Stimulated activated naive CD4-positive, alpha-beta T cell treated with Interleukin-2 at 50 U/mL for 16 hours (primary cell): ENCODE results near the gene RBFOX2.
"Not testable (repeated sequence)": the region's sequence is repeated elsewhere in the genome, so short reads cannot be mapped to it uniquely, and the experiment has no call there.

Source experiments
- DNase-seq: peaks from one replicate; lab custom pipeline; 2025; lab: John Stamatoyannopoulos, UW

Gene RBFOX2

GRCh38 chr22:36008565-36008964, 20.1 kb downstream of the RBFOX2 start:
- DNase-seq, result no peak

- no peak for DNase-seq
Measured at GRCh38 chr22:36008131-36008530, 20.5 kb downstream of the RBFOX2 start.

GRCh38 chr22:36003972-36004674, 24.5 kb downstream of the RBFOX2 start:
- no peak for DNase-seq

- DNase-seq, result no peak
Measured at GRCh38 chr22:36002718-36003260, 25.8 kb downstream of the RBFOX2 start.

DNA sequence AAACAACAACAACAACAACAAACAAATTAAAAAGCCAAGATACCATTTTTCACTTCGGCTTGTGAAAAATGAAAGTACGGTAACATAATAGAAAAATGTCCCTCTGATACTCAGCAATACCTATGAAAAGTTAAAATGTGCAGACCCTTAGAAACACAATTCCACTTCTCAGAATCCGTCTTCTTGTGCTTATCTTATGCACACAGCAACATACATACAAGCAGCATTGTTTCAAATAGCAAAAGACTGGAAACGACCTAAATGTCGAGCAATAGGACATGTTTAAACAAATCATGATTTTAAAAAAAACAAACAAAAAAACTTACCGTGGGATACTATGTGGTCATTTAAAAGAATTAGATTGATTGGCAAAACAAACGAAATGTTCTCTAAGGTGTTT, 26.5 kb downstream of the RBFOX2 start:
- no peak for DNase-seq

DNA sequence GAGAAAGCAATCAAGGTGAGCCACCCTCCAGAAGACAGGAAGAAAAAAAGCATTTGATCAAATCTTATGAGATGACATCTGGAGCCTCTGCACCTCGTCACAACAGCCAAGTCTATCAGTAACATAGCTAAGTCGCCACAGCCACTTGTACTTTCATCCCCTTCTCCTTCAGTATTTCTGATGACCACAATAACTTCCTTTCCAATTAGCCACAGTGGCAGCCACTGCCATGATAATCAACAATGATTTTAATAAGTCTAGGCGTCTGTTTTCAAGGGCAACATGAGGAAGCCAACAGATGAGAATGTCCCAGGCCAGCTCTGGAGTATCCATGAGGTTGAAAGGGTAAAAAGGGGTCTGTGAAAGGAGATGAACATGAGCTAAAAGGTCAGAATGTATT, 29.9 kb downstream of the RBFOX2 start:
- DNase-seq, result no peak

DNA sequence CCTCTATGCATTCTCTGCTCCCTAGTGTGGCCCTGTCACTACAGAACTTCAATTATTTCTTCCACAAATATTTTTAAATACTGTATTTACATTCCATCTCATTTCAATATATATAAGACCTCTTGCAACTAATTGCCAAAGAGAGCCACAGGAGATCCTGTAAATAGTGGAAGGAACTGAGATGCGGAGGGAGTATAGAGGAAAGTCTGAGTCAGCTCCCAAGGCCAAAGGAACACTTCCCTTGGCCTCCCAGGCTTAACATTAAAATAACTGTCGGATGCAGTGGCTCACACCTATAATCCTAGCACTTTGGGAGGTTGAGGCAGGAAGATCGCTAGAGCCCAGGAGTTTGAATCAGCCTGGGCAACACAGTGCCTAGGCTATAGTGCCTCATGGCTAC, 31.2 kb downstream of the RBFOX2 start:
- DNase-seq, result no peak

DNA sequence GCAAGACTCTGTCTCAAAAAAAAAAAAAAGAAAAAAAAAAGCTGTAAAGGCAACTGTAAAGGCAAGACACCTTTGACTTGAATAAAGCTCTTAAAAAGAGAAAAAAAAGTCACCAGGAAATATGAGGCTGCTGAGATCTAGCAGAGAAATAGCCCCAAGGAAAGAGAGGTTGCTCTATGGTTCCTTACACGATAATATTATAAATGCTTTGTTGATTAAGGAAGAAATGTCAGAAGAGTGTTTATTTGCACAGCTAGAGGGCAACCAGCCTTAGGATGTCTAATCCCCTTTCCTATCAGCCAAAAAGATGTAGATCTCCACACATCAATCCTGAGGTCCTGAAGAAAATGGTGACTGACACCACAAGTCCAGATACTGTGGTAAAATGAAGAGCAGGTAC, 32.0 kb downstream of the RBFOX2 start:
- DNase-seq, result no peak

- DNase-seq, result no peak
Measured at GRCh38 chr22:35995772-35996171, 32.9 kb downstream of the RBFOX2 start.

DNA sequence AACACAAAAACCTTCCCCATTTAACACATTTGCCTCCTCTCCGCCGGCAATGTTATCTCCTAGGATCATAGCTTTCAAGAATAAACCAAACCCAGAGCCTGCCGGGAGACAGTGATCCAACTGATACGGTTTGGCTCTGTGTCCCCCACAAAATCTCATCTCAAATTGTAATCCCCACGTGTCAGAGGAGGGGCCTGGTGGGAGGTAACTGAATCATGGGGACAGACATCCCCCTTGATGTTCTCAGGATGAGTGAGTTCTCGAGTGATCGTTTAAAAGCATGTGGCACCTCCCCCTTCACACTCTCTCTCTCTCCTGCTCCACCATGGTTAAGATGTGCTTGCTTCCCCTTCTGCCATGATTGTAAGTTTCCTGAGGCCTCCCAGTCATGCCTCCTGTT, 33.3 kb downstream of the RBFOX2 start:
- no peak for DNase-seq

GRCh38 chr22:35993727-35994126, 34.9 kb downstream of the RBFOX2 start:
- DNase-seq, result not testable (repeated sequence)

- no peak for DNase-seq
Measured at GRCh38 chr22:35993048-35993714, 35.4 kb downstream of the RBFOX2 start.

- DNase-seq, result no peak
Measured at GRCh38 chr22:35991168-35991567, 37.5 kb downstream of the RBFOX2 start.

- DNase-seq, result no peak
Measured at GRCh38 chr22:35988030-35988429, 40.6 kb downstream of the RBFOX2 start.

DNA sequence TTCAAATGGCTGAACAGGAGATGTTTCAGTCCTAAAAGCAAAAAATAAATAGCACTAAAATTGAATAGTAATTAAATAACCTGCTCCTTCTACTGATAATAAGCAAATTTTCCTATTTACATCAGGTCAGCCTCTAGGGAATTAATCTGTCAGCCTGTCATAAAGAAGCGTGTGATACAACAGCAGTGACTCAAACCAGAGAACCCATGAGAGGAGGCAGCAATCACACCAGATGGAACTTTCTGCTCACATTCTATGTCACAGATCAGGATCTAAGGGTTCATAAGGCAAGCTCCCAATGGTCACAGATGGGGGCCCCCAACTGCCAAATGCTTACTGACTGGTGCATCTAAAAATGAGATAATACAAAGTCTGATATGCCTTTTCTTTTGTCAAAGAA, 41.1 kb downstream of the RBFOX2 start:
- no peak for DNase-seq

GRCh38 chr22:35986088-35986487, 42.5 kb downstream of the RBFOX2 start:
- no peak for DNase-seq

GRCh38 chr22:35985371-35985770, 43.3 kb downstream of the RBFOX2 start:
- no peak for DNase-seq

DNA sequence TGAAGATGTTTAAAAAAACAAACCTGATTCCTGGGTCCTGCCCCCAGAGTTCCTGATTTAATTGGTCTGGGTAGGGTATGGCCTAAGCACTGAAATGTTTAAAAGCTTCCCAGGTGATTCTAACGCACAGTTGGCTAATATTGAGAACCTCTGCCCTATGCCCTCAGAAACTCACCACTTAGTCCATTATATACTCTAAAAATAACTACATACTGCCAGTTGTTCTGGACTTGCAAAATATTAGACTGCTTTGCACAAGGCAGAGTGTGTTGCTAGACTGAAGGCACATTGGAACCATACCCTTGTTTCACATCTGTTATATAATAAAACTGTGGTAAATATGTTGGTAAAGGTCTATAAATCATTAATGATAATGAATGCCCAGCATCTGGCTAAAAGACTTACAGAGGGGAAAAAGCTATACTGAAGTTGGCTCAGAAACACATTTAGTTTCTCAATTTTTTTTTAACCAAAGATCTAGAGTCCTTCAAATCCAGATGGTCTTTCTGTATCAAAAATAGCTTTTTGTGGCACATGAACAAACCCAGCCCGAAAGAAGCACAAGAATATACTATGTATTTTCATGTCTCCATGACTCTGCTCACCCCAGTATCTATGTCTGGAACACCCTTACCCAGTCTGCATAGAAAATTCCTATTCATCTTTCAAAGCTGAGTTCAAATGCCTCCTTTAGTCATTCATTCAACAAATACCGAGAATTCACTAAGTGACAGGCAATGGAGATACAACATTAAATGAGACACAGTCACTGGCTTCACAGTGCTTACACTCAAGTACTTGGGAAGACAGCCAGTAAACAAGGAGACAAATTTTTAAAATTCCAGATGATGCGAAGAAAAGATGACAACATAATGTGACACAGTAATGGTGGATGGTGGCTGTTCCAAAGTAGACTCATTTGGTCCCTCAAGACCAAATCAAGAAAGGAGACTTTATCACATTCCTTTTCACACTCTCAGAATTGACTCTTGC, 44.1 kb downstream of the RBFOX2 start:
- DNase-seq, result no peak

- no peak for DNase-seq
Measured at GRCh38 chr22:35981900-35982299, 46.7 kb downstream of the RBFOX2 start.

DNA sequence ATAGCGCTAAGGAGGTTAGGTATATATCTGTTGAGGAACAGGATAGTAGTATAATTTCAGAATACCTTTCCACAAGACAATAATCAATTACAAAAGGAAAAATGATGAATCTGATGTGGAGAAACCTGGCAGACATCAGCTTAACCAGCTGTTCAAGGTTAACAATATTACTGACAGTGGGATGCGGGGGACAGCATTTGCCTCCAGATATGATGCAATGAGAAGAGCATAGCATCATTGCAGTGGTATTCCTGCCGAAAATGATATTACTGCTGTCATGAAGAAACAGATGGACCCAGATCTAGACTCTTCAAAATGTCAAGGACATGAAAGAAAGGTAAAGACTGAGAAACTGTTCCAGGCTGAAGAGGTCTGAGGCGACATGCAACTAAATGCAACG, 49.7 kb downstream of the RBFOX2 start:
- DNase-seq, result no peak

GRCh38 chr22:35978201-35978600, 50.4 kb downstream of the RBFOX2 start:
- DNase-seq, result no peak

DNA sequence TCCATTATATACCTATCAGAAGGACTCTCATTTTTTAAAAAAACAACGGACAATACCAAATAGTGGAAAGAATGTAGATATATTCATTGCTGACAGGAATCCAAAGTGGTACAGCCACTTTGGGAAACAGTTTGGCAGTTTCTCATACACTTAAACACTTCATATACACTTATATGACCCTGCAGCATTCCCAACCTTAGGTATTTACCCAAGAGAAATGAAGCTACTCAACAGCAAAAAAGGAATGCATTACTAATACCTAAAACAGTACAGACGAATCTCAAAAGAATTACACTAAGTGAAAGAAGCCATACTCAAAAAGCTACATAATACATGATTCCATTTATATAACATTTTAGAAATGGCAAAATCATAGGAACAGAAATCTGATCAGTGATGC, 51.5 kb downstream of the RBFOX2 start:
- no peak for DNase-seq
